Stimulated activated CD8-positive, alpha-beta memory T cell treated with anti-CD3 and anti-CD28 coated beads, Interleukin-4, amount 100 ng/mL, for 1 hour (primary cell): ENCODE data around the gene CIRBP.

Source experiments
- DNase-seq, 2 donors: peaks; one replicate each; pipeline ENCODE4 v3.0.0-alpha.2; 2020; ENCODE audit warnings: low read depth in 2 of 2, low spot score in 1 of 2

Gene CIRBP

DNA sequence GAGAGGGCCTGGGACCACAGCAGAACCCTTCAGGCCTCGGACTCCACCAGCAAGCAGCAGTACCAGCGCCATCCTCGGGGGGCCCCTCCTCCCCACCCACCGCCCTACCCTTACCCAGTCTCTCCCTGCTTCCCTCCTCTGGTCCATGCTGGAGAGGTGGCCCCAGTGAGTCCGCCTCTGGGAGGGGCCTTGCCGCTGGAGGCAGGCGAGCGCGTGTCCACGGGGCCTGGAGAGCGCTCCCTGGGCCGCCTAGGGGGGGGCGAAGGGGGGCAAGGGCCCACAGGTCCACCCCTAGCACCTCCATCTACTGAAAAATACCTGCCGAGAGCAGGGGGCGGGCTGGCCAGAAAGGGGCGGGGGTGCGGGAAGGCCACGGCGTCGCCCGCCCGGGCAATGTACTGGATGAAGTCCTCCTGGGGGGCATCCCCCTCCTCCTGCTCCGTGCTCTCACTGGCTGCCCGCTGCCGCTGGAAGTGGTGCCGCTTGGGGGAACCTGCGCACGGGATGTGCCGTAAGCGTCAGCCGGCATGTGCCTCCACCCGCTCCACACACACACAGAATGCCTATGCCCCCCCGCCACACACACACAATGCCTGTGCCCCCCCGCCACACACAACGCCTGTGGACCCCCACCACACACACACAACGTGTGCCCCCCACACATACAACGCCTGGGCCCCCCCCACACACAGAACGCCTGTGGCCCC lies 38.2 kb upstream of the CIRBP start:
- DNase-seq, result no peak

DNA sequence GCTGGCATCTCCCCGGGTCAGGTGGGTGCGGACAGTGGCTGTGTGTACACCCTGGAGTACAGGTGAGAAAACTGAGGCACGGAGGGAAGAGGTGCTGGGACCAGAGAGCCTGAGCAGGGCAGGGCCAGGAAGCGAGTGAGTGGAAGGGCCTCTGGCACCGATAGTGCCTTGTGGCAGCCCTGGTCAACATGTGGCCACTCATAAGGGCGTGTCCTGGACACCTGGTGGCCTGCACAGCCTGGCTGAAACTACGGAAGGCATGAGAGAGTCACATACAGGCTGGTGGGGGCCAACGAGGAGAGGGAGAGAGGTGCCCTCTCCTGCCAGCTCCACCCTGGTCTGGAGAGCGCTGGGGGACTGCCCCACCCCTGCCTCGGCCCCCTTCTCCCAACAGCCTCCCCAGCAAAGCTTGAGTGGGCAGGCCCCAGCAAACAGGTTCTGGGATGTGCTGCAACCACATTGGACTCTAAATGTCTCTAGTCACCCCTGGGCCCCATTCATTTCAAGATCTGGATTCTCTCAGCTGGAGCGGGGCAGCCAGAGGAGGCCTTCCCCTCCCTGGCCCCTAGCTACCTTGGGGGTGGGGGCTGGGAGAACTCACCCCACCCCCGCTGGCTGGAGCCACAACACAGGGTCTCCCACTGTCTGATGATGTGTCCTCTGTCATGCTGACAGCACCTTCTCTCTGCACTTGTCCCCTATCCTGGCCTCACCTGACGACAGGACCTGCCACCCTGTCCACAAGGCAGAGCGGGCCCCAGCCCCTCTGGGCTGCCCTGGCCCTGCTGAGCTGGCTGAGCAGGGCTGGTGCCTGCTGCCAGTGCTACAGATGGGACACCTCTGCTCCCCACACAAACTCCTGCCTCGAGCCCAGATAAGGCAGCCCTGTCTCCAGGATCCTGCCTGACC lies 37.1 kb upstream of the CIRBP start:
- DNase-seq, result no peak

DNA sequence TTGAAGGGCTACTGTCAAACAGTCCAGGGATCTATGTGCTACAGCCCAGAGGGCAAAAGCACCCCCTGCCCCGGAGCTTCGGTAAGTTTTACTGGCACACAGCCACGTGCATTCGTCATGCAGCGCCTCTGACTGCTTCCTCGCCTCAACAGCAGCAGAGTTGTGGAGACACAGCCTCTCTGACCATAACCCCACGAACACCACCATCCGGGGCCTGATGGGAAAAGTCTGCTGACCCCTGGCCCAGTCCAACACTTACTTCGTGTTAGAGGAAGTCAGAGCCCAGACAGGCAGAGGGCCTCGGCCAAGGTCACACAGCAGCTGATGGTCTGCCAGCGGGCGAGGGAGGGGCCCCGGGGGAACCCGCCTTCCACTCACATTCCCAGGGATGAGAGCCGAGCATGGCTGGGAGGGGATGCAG lies 36.5 kb upstream of the CIRBP start:
- no peak for DNase-seq

DNA sequence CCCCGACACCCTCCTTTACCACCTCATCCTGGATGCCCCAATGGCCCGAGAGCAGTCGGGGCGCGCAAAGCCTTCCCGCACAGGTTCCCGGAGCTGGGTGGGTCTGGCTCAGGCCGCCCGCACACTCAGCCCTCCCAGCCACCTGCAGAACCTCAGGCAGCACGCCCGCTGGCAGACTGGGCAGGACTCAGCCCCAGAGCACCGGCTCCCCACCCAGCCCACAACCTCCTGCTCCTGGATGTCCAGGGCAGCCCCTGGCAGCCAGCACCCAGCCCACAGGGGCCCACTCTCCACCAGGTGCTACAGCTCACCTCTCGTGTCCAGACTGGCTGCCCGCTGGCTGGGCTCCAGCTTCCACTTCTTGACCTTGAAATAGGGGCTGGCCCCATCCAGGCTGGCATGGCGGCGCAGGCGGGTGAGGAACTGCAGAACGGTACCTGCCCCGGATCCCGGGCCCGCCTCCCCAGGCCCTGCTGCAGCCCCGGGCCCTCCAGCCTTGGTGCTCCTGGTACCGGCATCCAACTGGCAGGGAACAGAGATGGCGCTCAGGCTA lies 35.9 kb upstream of the CIRBP start:
- DNase-seq, result no peak

DNA sequence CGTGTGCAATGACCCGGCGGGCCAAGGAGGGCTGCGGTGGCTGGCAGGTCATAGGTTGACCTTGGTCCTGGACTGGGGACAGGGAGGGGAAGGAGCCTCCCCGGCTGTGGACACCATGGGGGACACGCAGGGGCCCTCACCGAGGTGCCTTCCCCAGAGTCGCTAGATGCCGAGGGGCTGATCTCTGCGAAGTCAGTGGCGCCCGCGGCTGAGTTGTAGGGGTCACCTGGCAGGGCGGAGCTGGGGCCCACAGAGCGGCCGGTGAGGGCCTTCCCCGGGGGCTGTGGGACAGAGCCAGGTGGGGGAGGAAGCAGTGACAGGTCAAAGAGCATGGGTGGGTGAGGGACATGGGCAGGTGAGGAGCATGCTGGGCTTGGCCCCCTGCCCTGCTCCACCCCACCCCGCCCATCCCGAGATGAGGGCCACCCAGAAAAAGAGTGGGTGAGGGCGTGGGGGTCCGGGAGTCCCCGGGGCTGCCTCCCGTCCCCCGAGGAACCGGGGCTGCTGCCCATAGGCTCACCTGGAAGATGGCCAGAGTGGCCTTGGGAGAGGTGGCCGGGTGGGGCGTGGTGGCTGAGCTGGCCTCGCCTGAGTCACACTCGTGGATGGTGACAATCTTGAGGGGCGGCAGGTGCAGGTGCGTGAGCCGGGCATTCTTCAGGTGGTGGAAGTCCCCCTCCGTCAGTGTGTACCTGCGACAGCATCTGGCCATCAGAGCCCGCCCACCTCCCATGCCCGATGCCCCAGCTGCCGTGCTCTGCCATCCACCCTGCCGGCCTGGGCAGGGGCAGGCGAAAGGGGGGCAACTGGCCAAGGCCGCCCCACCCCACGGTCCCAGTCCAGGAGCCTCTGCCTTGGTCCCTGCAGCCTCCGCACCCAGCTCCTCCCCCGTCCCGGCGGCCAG lies 34.8 kb upstream of the CIRBP start:
- no peak for DNase-seq

DNA sequence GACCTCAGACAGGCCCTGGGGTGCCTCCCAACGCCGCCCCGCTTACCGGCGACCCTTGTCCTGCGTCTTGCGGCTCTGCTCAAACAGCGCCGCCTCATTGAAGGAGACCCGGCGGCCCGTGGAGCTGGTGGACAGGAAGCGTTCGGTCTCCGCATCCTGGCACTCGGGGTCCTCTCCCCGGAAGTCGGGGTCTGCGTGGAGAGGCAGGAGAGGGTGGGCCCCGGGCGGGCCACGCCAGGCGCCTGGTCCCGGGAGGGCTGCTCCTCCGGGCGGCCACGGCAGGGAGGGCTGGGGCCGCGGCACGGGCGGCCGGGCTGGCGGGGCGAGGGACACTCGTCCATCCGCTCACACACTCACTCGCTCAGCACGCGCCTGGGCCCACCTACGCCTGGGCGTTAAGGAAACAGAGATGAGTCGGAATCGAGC lies 34.2 kb upstream of the CIRBP start:
- DNase-seq, result no peak

DNA sequence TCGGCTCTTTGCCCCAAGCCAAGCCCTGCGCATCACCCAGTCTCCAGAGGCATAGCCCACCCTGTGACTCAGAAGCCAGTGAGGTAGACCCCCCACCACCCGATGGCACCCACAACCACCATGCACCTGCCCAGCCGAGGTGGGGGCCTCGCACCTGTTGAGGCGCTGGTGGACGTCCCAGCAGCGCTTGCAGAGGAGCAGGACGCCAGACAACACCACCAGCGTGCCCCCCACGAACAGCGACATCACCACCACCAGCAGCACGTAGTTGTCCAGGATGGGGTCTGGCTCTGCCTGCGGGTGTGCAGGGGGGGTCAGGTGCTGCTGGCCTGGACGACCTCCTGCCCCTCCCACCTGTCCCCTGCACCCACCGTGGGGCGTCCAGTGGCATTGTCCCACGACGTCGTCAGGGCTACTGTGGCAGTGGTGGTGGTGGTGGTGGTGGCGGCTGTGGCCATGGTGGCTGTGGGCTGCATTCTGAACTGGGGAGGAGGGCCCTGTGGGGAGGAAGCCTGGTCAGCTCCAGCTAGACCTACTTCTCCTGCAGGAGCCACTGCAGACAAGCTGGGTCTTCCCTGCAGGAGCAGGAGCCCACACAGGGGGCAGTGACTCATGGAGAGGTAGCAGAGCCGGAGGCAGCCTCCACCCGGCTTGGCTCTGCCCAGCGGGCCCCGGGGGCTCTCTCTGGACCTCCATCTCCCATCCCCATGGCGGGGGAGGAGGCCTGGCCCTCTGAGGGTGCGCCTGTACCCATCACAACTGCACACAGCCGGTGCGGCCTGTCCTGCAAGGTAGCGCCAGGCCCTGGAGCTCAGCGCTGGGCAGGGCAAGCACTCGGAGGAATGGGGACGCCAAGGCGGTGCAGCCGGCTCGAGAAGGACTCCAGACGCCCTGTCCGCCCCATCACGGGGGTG lies 33.2 kb upstream of the CIRBP start:
- DNase-seq, result no peak

DNA sequence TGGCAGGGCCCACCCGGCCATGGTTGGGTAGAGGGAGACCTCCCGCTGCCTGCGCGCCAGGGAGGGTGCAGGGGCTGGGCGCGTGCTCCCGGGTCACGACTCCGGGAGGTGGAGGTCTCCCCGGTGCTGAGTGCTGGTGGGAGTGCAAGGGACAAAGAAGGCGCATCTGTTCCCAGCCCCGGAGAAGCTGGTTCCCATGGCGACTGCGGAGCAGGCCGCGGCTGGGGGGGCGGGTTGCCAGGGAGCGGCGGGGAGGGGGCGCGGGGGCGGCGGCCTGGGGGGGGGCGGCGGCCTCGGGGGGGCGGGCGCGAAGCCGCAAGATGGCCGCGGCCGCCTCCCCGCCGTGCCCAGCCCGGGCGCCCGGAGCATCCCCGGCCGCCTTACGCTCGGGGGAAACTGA lies 32.6 kb upstream of the CIRBP start:
- no peak for DNase-seq

DNA sequence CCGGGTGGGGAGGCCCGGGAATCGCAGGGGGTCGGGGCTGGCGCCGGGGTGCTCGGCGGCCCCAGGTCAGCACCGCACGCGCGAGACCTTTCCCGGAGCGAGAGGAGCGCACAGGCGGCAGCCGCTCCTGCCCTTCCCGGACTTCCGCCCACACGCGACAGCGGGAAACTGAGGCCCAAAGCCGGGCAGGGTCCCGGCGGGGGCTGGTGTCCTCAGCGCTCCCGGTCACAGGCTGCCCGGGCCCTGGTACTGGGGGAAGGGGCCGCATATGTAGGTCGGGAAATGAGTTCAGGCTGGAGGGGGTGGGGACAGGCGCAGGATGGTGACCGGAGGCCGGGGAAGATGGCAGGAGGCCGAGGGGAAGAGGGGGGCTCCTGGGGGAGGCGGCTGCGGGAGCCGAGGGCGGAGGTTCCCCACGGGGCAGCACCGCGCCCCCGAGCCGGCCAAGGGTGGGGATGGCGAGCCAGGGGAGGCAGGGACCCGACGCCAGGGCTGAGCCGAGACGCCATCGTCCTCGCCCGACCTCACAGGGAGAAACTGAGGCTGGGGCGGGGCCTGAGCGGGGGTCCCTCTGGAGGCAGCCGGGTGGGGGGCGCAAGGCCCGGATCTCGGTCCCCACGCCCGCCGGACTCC lies 32.0 kb upstream of the CIRBP start:
- no peak for DNase-seq

DNA sequence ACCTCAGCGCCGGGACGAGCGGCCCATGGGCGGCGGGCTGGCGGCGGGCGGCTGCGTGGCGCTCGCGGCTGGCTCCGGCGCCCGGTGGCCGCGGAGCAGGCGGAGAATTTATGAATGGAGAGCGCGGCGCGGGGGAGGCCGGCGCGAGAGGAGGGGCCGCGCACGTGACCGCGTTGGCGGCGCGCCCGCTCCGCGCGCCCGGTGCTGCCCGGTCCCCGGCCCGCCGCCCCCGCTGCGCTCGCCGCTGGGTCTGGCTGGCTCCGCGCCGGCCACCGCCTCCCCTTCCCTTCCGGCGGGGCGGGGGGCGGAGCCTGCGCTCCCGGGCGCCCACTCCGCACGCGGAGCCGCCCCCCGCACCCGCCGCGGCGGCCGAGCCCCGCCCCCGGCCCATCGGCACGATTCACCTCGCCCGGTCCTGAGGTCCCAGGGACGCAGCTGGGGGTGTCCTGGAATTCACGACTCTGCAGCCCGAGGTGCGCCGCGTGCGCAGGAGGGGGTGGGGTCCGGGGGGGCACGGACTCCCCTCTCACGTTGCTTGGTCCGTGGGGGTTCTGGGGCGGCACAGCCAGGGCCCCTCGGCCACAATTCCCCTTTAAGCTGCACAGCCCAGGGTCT lies 31.3 kb upstream of the CIRBP start, which contains the start of gene CBARP:
Gene CBARP (minus strand): TSS at position 252 of the 615 bp plus-strand sequence. CDS start 1,905 bp downstream, outside the sequence.
- no peak for DNase-seq

DNA sequence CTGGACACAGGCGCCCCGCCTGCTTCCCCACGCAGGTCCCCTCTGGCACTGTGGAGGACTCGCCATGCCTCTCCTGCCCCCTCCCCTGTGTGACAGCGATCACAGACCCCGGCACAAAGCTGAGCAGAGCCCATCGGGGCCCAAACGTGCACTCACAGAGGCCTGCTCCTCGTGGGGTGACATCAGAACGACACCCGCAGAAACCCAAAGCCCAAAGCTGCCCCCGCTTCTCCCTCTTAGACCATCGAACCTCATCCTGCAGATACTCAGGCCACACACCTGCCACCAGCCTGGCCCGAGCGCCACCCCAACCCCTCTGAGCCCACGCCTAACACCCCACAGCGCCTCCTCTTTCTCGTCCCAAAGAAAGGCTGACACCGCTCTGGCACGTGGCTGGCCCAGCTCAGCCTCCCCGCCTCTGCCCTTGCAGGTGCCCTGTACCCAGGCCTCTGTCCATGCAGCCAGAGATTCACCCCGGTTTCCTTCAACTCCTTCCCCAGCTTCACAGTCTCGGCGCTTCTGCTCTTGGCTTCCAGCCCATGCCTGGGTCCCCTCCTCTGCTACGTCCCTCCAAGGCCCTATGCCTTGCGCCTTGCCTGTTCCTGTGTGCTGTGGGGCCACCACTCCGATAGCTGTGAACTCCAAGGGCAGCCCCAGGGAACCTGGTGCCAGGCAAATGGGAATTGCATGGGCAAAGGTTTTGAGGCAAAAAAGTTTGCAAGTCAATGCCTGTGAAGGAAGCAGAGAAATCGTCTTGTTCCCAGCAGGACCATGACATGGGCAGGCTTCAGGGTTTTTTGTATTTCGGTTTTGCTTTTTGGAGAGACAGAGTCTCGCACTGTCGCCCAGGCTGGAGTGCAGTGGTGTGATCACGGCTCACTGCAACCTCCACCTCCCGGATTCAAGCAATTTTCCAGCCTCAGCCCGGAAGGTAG lies 30.5 kb upstream of the CIRBP start:
- no peak for DNase-seq

DNA sequence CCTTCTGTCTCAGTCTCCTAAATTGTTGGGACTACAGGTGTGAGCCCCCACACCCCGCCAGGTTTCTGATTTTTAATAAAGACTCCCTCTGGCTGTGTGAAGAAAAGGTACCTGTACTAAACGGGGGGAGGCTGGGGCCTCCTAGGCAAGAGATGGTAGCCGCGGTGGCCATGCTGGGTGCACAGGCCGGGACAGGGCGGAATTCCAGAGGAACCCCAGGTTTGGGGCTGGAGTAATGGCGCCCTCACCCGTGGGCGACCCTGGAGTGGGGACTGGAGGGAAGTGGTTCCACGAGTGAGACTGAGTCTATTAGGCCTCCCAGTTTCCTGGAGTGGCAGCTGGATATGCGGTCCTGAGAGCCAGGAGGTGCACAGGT lies 29.7 kb upstream of the CIRBP start:
- DNase-seq, result no peak

DNA sequence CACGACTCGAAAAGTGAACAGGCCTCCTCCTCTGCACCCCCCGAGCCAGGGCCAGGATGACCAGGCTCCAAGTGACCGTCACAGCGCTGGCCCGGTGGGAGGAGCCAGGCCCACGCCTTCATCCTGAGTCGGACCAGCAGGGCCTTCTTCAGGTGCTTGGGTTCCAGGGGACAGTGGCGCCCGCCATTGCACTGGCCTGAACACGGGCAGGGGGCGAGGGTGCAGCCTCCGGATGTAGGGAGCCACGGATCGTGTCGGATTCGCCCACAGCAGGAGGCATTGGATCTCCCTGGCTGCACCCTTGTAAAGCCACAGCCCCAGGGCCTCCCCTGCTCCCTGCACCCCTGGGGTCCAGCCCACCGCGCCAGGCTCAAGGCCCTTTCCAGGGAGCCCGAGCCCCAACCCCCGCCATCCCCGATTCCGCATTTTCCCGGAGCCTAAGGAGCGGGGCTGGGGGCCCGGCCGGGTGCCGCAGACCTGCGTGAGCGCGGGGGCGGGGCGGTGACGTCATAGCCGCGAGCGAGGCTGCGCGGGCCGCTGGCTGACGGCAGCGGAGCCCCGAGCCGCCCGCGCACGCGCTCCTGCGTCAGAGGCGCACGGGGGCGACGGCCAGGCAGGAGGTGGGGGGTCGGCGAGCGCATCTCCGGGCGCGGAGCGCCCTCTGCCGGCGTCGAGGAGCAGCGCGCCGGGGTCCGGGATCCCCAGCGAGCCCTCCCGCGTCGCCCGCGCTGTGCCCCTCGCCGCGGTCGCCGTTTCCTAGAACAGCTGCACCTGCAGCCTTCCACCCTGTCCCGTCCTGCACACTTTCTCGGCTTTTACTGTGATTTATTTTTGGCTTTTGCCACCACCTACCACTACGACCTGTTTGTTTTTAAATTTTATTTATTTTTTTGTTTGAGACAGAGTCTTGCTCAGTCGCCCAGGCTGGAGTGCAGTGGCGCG lies 29.1 kb upstream of the CIRBP start:
- peak; percentile 79 to 82 for DNase-seq

DNA sequence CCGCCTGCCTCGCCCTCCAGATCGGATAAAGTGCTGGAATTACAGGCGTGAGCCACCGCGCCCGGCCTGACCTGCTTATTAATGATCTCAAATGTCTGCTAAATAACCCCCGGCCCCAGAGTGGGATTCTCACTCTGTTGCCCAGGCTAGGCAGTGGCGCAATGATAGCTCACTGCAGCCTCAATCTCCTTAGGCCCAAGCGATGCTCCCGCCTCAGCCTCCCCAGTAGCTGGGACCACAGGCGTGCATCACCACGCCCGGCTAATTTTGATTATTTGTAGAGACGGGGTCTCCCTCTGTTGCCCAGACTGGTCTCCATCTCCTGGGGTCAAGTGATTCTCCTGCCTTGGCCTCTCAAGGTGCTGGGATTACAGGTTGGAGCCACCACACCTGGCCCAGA lies 28.2 kb upstream of the CIRBP start:
- DNase-seq, result no peak

DNA sequence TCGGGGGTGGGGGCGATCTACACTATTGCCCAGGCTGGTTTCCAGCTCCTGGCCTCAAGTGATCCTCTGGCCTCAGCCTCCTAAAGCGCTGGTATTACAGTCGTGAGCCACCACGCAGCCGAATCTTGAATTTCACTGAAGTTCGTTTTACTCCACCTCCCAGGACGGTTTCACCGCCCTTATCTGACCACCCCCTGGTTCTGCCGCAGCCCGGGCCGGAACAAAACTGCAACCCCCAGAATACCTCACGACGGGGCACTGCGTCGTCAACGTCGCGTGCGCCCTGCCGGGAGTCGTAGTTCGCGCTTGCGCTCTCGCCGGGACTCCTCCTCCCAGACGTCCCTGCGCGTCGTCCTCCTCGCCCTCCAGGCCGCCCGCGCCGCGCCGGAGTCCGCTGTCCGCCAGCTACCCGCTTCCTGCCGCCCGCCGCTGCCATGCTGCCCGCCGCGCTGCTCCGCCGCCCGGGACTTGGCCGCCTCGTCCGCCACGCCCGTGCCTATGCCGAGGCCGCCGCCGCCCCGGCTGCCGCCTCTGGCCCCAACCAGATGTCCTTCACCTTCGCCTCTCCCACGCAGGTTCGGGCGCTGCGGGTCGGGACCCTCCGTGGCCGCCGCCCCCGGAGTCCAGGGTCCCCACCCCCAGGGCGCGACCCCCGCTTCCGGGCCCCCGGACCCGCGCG lies 27.6 kb upstream of the CIRBP start, which contains the start of gene ATP5F1D:
Gene ATP5F1D (plus strand): TSS at position 335 of the 679 bp plus-strand sequence. CDS start 100 bp downstream, at position 435.
- peak; percentile 86 to 91 for DNase-seq
